SK-N-MC (cell line): ENCODE measurements around the gene PHACTR2.

Source experiments
- EZH2 ChIP-seq: fragments of 200-600 bp; sonication (generic); IDR thresholded peaks from one replicate; pipeline ENCODE4 v1.6.1; 2017; ENCODE audit warnings: antibody characterized with exemption
- FOXP2 ChIP-seq: optimal IDR thresholded peaks from 2 replicates; pipeline ENCODE3; 2011; ENCODE audit warnings: mild to moderate bottlenecking, moderate library complexity; ENCODE audit not compliant: insufficient read depth; ENCODE audit errors: extremely low read length, control extremely low read depth
- POLR2AphosphoS5 ChIP-seq: IDR thresholded peaks from 2 replicates; pipeline ENCODE4 v1.6.1; 2012; ENCODE audit warnings: mild to moderate bottlenecking, low read depth, low read length, borderline replicate concordance

GRCh38 chr6:143679041-143679440 is 1.3 kb downstream of the PHACTR2 start:
- TF ChIP-seq EZH2 (no peak), FOXP2 (no peak), POLR2AphosphoS5 (no peak)
